Astrocyte (in vitro differentiated cells and primary cell): ENCODE data around the gene HS6ST1.

Experiments
- CTCF ChIP-seq: IDR thresholded peaks from 2 replicates; pipeline ENCODE4 v1.5.1; 2011; ENCODE audit warnings: low read depth, mild to moderate bottlenecking, inconsistent platforms, low read length, moderate library complexity; ENCODE audit not compliant: insufficient read depth
- EZH2 ChIP-seq: IDR thresholded peaks from 2 replicates; pipeline ENCODE4 v1.6.1; 2012; ENCODE audit warnings: mild to moderate bottlenecking, low read length, inconsistent platforms; ENCODE audit not compliant: insufficient read depth

GRCh38 chr2:128275498-128276045 lies 43.1 kb downstream of the HS6ST1 start:
- TF ChIP-seq CTCF (no peak), EZH2 (no peak)
